T47D (cell line): Measurements from ENCODE around the gene ABHD16A.

Source experiments
- DNase-seq, 2 experiments: peaks; one replicate each; pipeline versions ENCODE4 v3.0.0 to v3.0.0-alpha.2; 2011 to 2012; ENCODE audit warnings: low read depth in 1 of 2, low spot score in 1 of 2
- JUND ChIP-seq: IDR thresholded peaks from 2 replicates; pipeline ENCODE4 v1.6.1; 2012; ENCODE audit warnings: low read depth
- in situ Hi-C: cut with HindIII; loops from 2 replicates; pipeline ENCODE4 v1.10.0; 2016; ENCODE audit warnings: low sequenced_read_pairs, low pct_unique_long_range_greater_than_20kb

Gene ABHD16A

DNA sequence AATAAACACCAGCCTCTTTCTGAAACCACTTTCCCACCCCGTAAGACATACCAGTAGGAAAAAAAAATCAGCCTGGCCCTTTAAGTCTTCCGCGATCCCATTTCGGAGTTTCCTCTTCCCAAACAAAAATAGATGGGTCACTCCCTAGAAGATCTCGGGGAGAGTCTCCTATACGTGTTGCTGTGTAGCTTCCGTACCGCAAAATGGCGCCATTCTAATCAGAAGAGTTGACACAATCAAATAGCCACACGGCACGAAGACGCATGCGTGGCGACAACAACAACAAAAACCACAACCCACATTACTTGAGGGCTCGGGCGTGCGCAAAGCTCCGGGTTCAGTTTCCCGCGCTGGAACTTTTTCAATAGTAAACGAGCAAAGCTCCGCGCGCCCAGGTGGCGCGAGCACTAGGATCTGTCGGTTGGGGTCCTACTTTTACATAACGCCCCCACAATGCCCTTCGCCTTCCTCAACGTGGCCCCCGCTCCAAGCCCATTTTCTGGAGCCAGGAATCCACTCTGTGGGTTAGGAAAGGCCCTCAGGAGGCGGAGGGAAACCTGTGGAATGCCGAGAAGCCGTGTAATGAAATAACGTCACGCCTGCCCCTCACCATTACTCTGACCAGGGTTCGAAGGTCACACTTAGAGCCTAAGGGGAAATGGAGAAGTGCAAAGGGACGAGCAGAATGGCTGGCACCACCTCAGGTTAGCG lies 38.2 kb downstream of the ABHD16A start, which contains the start of gene GPANK1:
Gene GPANK1 (minus strand): TSS at position 208 of the 711 bp plus-strand sequence. CDS start 519 bp downstream, outside the sequence.
- DNase-seq = peak; percentile 71 to 92
- in situ Hi-C loops = no loop called here
- TF ChIP-seq JUND = no peak

DNA sequence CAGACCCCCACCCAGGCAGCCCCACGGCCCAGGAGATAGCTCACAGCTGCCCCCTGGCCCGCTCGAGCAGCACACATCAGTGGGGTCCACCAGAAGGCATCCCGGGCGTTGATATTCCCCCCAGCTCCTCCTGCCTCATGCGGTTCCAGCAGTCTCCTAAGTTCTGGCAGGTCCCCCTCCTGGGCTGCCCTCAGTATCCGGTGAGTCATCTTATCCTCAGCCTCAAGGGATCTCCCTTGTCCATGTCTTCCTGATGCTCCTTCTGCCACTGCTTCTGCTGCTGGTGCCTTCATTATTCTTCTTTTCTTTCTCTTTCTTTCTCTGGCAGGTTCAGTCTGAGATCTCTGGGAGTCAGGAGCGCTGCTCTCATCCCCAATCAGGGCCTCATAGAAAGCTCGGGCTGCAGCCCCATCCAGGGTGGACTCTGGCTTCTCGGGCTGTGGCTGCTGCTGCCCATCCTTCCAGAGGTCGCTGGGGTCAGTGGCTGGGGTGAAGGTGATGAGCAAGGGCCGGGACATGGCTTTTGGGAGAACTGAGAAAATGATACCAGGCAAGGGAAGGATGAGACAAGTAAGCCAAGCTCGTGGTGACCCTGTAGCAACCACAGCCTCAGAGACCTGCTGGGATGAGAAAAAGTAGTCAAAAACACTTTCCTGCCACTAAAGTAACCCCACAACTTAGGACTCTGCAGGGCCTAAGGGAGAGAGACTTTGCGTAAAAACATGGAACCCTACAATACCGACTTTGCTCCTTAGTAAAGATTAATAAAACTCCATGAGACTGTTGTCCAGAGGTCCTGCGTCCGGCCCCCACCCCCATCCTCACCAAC lies 38.9 kb downstream of the ABHD16A start:
- in situ Hi-C loops = no loop called here
- no peak for TF ChIP-seq JUND
- no peak for DNase-seq

DNA sequence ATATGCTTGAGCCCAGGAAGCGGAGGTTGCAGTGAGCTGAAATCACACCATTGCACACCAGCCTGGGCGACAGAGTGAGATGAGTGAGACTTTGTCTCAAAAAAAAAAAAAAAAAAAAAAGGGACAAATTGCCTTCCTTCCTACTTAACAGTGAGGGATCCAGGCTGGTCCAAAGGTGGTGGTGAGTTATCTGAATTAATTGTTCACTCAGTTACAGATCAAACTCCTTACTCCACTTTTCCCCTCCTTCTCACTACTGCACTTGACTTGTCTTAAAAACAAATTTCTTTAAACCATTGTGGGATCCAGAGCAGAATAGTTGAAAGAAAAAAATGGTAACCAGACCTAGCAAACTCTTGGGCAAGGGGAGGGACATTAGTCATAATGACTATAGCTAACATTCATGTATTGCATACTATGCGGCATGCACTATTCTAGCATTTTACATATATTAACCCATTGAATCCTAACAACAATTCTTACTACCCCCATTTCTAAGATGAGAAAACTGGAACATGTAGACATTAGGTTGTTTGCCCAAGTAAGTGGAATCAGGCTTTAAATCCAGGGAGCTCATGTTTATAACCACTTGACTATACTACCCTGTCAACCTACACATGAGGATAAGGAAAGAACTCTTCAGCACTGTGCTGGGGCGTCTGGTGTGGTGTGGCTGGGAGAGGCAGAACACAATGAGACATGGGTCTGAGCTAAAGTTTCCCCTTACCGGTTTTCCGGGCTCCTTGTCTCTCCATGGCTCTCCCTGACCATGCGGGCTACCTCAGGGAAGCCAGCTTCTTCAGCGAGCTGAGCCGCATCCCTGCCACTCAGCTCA lies 39.8 kb downstream of the ABHD16A start:
- in situ Hi-C loops = no loop called here
- no peak for TF ChIP-seq JUND
- DNase-seq = no peak

DNA sequence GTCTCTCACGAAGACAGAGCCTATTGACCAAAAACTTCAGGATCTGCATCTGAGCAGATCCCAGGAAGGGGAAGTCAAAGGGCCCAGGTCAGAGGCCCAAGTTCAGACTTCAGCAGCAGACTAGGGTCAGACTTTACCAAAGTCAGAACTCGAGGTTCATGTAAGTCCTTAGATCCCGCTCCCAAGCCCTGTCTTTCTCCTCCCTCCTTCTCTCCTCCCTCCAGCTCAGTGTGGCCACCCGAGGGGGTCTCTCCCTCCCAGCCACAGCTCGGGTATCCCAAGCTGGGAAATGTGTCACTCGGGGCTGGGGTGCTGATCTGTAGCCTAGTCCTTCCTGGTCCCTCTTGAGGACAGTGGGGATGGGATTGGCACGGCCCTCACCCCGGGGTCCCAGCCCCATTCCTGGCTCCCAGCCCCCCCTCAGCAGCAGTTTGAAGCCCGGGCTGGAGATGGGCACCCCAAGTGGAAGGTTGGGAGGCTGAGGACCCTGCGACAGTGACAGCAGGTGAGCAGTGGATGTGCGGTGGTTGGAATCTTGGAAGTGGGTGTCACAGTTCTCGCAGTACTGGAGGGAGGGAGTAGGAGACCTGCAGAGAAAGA lies 40.9 kb downstream of the ABHD16A start:
- no peak for TF ChIP-seq JUND
- in situ Hi-C loops = no loop called here
- no peak for DNase-seq

DNA sequence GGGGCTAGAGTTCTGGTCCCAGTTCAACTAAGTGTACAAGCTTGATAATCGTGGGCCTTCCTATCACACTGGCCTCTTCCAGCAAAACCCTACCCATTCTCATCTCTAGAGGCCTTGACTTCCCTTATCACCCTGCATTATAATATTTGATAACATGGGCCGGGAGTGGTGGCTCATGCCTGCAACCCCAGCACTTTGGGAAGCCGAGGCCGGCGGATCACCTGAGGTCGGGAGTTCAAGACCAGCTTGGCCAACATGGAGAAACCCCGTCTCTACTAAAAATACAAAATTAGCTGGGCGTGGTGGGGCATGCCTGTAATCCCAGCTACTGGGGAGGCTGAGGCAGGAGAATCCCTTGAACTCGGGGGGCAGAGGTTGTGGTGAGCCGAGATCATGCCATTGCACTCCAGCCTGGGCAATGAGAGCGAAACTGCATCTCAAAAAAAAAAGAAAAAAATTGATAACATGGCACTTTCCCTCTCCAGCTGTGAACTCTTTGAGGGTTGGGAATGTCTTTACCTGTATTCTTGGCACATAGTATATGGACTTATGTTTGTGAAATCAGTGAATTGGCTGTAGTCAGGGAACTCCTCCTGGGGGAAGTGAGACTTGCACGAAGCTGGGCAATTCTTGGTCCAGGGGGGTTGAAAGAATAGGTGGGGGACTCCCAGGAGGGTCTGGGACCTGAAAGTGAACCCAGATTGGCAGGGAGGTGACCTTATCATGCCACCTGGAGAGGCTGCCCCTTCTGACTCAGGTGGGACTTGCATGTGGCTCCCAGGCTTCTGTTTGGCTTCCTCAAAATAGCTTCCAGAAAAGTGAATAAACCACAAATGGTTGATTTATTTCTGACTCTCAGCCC lies 41.6 kb downstream of the ABHD16A start:
- no peak for TF ChIP-seq JUND
- in situ Hi-C loops = no loop called here
- no peak for DNase-seq

DNA sequence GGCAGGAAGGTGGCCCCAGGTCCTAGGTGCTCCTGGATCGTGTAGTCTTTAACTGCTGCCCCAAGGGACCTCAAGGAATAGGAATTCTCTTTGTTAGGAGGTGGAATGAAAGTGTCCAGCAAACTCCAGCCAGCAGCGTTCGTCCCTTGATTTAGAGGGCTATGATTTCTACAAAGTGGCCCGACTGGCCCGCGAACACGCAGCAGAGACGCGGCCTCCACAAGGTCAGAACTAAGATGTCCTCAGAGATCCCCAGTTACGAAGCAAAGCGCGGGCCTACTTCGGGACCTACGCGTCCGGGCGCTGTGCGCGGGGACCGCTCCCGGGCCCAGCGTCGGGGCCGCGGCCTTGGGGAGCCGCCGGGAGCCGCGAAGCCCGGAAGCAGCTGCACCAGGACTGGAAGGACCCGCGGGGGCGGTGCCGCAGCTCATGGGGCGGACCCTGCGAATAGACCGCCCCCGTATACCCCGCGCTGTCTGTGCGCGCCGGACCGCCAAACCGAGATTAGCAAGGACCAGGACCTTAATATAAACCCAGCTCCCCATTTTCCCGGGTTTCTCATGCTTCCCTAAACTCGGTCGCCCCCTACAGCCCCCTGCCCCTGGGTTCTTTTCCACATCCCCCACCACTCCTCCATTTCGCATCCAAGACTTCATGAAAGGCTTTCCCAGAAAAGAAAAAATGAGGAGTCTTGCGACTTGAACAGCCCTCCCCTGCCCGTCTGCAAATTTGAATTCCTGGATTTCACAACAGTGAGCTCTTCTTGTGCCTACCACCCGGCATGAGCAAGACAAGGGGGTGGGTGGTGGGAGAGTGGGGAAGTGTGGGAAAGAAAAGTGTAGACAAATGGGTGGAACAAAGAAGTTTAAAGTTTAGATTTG lies 42.5 kb downstream of the ABHD16A start, which contains the start of gene C6orf47:
Gene C6orf47 (minus strand): TSS at position 398 of the 881 bp plus-strand sequence. CDS start 831 bp downstream, outside the sequence.
- no peak; the same call in 1 of the 2 replicates for TF ChIP-seq JUND
- peak; percentile 83 to 84 for DNase-seq
- in situ Hi-C loops = no loop called here

DNA sequence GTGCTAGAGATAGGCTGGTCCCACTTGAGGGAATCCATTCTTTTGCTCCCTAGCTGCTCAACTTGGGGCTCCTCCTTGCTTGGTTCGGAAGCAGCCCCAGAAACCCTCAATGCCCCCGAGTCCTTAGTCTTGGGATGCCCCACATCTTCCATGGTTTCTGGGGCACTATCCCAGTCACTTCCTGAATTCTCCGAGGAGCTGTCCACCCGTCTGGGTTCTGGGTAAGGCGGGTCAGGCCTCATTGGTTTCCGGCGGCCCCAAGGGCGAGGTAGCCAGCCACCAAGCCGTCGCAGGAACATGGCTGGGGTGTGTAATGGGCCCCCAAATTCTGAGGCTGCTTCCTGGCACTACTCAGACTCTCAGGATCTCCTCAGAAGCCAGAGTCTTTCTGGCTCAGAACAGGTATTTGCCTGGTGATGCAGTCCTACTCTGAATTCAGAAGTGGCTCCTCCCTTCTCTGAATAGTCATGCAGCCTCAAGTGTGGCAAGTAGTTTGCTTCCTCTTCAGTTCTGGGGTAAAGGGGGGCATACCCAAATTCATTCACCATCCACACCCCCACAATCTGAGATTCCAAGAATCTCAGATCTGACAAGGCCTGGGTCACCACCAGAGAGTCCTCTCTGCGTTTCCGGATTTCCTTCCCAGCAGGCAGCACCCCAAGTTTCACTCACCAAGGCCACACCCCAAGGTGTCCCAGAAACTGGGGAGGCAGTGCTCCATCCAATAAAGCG lies 43.3 kb downstream of the ABHD16A start:
- TF ChIP-seq JUND = no peak
- in situ Hi-C loops = no loop called here
- peak in 1 of 2 experiments; percentile 45 for DNase-seq

DNA sequence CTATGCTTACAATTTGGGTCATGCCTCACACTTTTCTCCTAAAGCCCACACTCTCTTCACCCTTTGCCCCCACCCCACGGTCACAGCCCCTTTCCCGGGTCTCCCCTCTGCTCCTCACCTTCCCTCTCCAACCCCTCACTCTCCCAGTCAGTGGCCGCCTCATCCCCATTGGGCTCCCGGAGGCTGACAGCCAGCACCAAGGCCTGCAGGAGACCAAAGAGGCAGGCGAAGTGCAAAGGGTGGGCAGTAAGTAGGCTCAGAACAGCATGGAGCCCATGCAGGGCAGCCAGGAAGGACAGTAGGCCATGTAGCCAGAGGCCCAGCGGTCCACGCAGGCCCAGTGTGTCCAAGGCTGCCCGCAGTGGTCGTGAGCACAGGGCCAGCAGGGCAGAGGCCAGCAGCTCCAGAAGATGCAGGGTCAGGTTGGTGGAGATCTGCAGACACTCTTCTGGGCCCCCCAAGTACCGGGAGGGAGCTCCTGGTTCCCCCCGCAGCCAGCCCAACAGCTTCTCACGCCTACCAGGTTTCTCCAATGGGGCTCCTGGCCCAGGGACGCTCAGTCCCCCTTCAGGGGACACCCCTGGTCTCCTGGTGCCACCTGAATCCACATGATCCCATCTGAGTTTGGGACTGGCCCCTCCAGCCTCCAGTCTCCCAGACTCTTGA lies 44.0 kb downstream of the ABHD16A start:
- in situ Hi-C loops = no loop called here
- TF ChIP-seq JUND = no peak
- DNase-seq = no peak

DNA sequence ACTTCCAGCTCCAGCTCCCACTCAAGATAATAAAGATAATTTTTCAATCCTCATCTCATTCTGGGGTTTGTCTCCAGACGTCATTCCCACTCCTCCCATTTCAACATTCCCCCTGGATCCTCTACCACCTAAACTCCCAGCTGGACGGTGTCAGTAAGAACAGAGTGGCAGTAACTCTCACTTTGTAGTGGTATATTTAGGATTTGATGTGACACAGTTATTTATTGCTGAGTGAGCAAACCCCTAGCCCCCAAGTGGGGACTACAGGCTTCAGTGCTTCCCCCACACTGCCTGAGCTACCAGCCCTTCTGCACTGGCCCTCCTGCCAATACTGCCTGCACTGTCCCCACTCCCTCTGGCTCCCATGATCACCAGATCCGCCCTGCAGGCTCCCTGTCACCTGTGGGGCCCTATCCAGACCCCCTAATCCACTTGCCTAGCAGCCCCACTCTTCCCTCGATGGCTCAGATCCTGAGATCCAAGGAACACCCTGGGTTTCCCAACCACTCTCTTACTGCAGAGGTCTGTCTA lies 44.9 kb downstream of the ABHD16A start:
- in situ Hi-C loops = no loop called here
- no peak for TF ChIP-seq JUND
- no peak for DNase-seq
